CD14-positive monocyte (primary cell): ENCODE results near the gene MYH9. TPM values are rescaled to one million over a fixed set of nuclear protein-coding genes. Genes with fewer than 3 reads are reported as not detected.

Experiments used
- DNase-seq, 3 donors: peaks; one replicate each; pipeline ENCODE4 v3.0.0-alpha.2; 2011 to 2022
- H2AFZ ChIP-seq: 2 replicates; pipeline ENCODE4 v1.6.0; 2012; ENCODE audit warnings: mild to moderate bottlenecking, low read depth, low read length, inconsistent platforms; ENCODE audit not compliant: insufficient read depth, poor library complexity, severe bottlenecking
- H3K27ac ChIP-seq, 2 donors: 1 replicate in 1 of 2; 2 replicates in 1 of 2; pipeline ENCODE4 v1.5.1; 2012 to 2013; ENCODE audit warnings: low read length in 2 of 2, control low read depth in 1 of 2, inconsistent platforms in 1 of 2, low read depth in 1 of 2, mild to moderate bottlenecking in 1 of 2
- H3K27me3 ChIP-seq, 2 donors: one replicate each; pipeline versions ENCODE4 v1.6.0 to v1.6.1; 2011 to 2013; ENCODE audit warnings: low read length in 2 of 2; ENCODE audit not compliant: control insufficient read depth in 2 of 2, insufficient read depth in 2 of 2
- H3K36me3 ChIP-seq, 2 donors: replicated peaks in 1 of 2; 1 replicate in 1 of 2; 2 replicates in 1 of 2; pipeline versions ENCODE4 v1.5.1 to v1.6.1; 2012 to 2013; ENCODE audit warnings: low read length in 2 of 2, control low read depth in 1 of 2, inconsistent platforms in 1 of 2, mild to moderate bottlenecking in 1 of 2; ENCODE audit not compliant: insufficient read depth in 2 of 2, control insufficient read depth in 1 of 2
- H3K4me1 ChIP-seq, 2 donors: 1 replicate in 1 of 2; 2 replicates in 1 of 2; pipeline versions ENCODE4 v1.5.1 to v1.6.1; 2012 to 2013; ENCODE audit warnings: low read length in 2 of 2, control low read depth in 1 of 2, inconsistent platforms in 1 of 2, mild to moderate bottlenecking in 1 of 2, moderate library complexity in 1 of 2; ENCODE audit not compliant: insufficient read depth in 2 of 2, control insufficient read depth in 1 of 2
- H3K4me2 ChIP-seq: replicated peaks from 2 replicates; pipeline ENCODE3; 2012; ENCODE audit warnings: low read length, moderate library complexity, mild to moderate bottlenecking; ENCODE audit not compliant: poor library complexity, severe bottlenecking; ENCODE audit errors: extremely low read depth
- H3K4me3 ChIP-seq, 3 experiments: fragments of 200-600 bp in 1 of 3; sonication (generic) in 1 of 3; replicated peaks in 1 of 3; 1 replicate in 2 of 3; 2 replicates in 1 of 3; pipeline ENCODE4 v1.5.1; 2011 to 2013; ENCODE audit warnings: low read length in 3 of 3, mild to moderate bottlenecking in 3 of 3, control low read depth in 2 of 3, low read depth in 2 of 3, inconsistent platforms in 1 of 3, moderate library complexity in 1 of 3
- H3K79me2 ChIP-seq: 2 replicates; pipeline ENCODE4 v1.6.0; 2012; ENCODE audit warnings: mild to moderate bottlenecking, control low read depth, inconsistent platforms, low read length, moderate library complexity; ENCODE audit not compliant: insufficient read depth
- H3K9ac ChIP-seq: 2 replicates; pipeline ENCODE4 v1.6.0; 2017; ENCODE audit warnings: low read length, mild to moderate bottlenecking; ENCODE audit not compliant: insufficient read depth, poor library complexity, severe bottlenecking
- H3K9me3 ChIP-seq, 2 donors: replicated peaks in 1 of 2; 1 replicate in 1 of 2; 2 replicates in 1 of 2; pipeline versions ENCODE4 v1.5.1 to v1.6.1; 2012 to 2013; ENCODE audit warnings: low read length in 2 of 2, control low read depth in 1 of 2; ENCODE audit not compliant: control insufficient read depth in 1 of 2, insufficient read depth in 1 of 2
- H4K20me1 ChIP-seq: 2 replicates; pipeline ENCODE4 v1.6.0; 2012; ENCODE audit warnings: mild to moderate bottlenecking, low read length, control low read depth, moderate library complexity; ENCODE audit not compliant: insufficient read depth
- H3K27ac Mint-ChIP-seq, 7 donors: one replicate each; pipeline ENCODE4 v1.8.0; 2020; ENCODE audit warnings: mild to moderate bottlenecking in 7 of 7, mixed read lengths in 7 of 7, moderate library complexity in 6 of 7, inconsistent platforms in 2 of 7
- H3K27me3 Mint-ChIP-seq, 3 donors: one replicate each; pipeline ENCODE4 v1.8.0; 2021 to 2022; ENCODE audit warnings: low read depth in 3 of 3, mild to moderate bottlenecking in 3 of 3, mixed read lengths in 3 of 3, moderate library complexity in 3 of 3, inconsistent platforms in 1 of 3
- H3K36me3 Mint-ChIP-seq, 2 donors: one replicate each; pipeline ENCODE4 v1.8.0; 2020; ENCODE audit warnings: mixed read lengths in 2 of 2, inconsistent platforms in 1 of 2, mild to moderate bottlenecking in 1 of 2
- H3K4me1 Mint-ChIP-seq: one replicate; pipeline ENCODE4 v1.8.0; 2020; ENCODE audit warnings: mild to moderate bottlenecking, mixed read lengths
- H3K4me3 Mint-ChIP-seq, 2 donors: one replicate each; pipeline ENCODE4 v1.8.0; 2020; ENCODE audit warnings: mild to moderate bottlenecking in 2 of 2, mixed read lengths in 2 of 2, moderate library complexity in 1 of 2
- H3K9me3 Mint-ChIP-seq, 7 donors: one replicate each; pipeline ENCODE4 v1.8.0; 2020 to 2022; ENCODE audit warnings: mixed read lengths in 7 of 7, mild to moderate bottlenecking in 6 of 7, moderate library complexity in 6 of 7, inconsistent platforms in 2 of 7
- CTCF ChIP-seq: fragments of 200-600 bp; IDR thresholded peaks from one replicate; pipeline ENCODE4 v1.8.0; 2022; ENCODE audit warnings: antibody characterized with exemption, mild to moderate bottlenecking
- WGBS: methylation state at CpG from one replicate; pipeline ENCODE4 v1.1.5; 2013; ENCODE audit warnings: missing lambda C conversion rate; ENCODE audit not compliant: insufficient coverage; 5-methylcytosine and 5-hydroxymethylcytosine counted together
- intact Hi-C, 2 donors: fragments of 100-400 bp; cut with micrococcal nuclease; formaldehyde crosslinking; loops; one replicate each; pipeline versions ENCODE4 v1.15.0 to v1.15.1; 2023
- polyA plus RNA-seq, 3 donors: library from polyadenylated mRNA; depleted of rRNA in 1 of 3; unstranded in 2 of 3; stranded (reverse) in 1 of 3; fragments of 300-500 nt in 2 of 3; fragments of >200 nt in 1 of 3; fragmentation: Illumina TruSeq in 2 of 3; gene quantifications; 1 replicate in 2 of 3; 2 replicates in 1 of 3; pipeline ENCODE4 v1.2.3, GENCODE V29; 2012 to 2021

Gene MYH9
- polyA plus RNA-seq, 3 donors: 35.6 to 163 (median 79.5) TPM

- Histone ChIP-seq H3K79me2 (peaks cover 100% of the 10 kb centered on the region), H3K4me2 (no peak overlapping the region), H2AFZ (no peak overlapping the region), H3K27me3 (no peaks in the 10 kb centered on the region), H4K20me1 (peaks cover 100% of the 10 kb centered on the region), H3K9me3 (no peaks in the 10 kb centered on the region), H3K4me1 (peaks cover 85 to 89% of the 10 kb centered on the region in 2 donors), H3K27ac (peak overlapping the region in 1 of 2 donors; percentile 59), H3K4me3 (no peak overlapping the region), H3K36me3 (peaks cover 13 to 56% of the 10 kb centered on the region in 2 donors), H3K9ac (no peak overlapping the region)
- no peak for DNase-seq
- no peak for TF ChIP-seq CTCF
- Mint-ChIP-seq H3K27ac (peak overlapping the region; percentile 3 to 86 (median 40)), H3K4me1 (peaks cover 86% of the 10 kb centered on the region), H3K4me3 (no peak overlapping the region), H3K27me3 (peaks cover 0 to 2% (median 0%) of the 10 kb centered on the region in 3 donors), H3K36me3 (peaks cover 39 to 66% of the 10 kb centered on the region in 2 donors), H3K9me3 (no peaks in the 10 kb centered on the region)
- no CpG with 5 or more reads among the region's 5 CpGs for WGBS
- intact Hi-C loops: no loop called here
Observed at GRCh38 chr22:36378869-36379217, 8.9 kb downstream of the MYH9 start.

- Mint-ChIP-seq H3K36me3 (peaks cover 38 to 64% of the 10 kb centered on the region in 2 donors), H3K4me3 (no peak overlapping the region), H3K4me1 (peaks cover 86% of the 10 kb centered on the region), H3K27me3 (peaks cover 0 to 2% (median 0%) of the 10 kb centered on the region in 3 donors), H3K9me3 (no peaks in the 10 kb centered on the region), H3K27ac (peak overlapping the region; percentile 35 to 86 (median 76))
- H3K79me2 ChIP-seq: peaks cover 100% of the 10 kb centered on the region
- WGBS: 100% methylated on average over 1 of the region's 14 CpGs
- H3K4me1 ChIP-seq: peaks cover 85 to 89% of the 10 kb centered on the region in 2 donors
- H3K4me3 ChIP-seq: no peak overlapping the region
- peaks cover 100% of the 10 kb centered on the region for H4K20me1 ChIP-seq
- H3K36me3 ChIP-seq: peaks cover 13 to 52% of the 10 kb centered on the region in 2 donors
- H3K27ac ChIP-seq: peak overlapping the region; percentile 17 to 59
- DNase-seq: no peak
- intact Hi-C loops: no loop called here
- no peak overlapping the region for H3K4me2 ChIP-seq
- H2AFZ ChIP-seq: no peak overlapping the region
- TF ChIP-seq CTCF: no peak
- no peaks in the 10 kb centered on the region for H3K27me3 ChIP-seq
- no peak overlapping the region for H3K9ac ChIP-seq
- H3K9me3 ChIP-seq: no peaks in the 10 kb centered on the region
Observed at GRCh38 chr22:36378080-36378868, 9.5 kb downstream of the MYH9 start.
